ENCODE data around the gene CPB2.

Gene CPB2

DNA sequence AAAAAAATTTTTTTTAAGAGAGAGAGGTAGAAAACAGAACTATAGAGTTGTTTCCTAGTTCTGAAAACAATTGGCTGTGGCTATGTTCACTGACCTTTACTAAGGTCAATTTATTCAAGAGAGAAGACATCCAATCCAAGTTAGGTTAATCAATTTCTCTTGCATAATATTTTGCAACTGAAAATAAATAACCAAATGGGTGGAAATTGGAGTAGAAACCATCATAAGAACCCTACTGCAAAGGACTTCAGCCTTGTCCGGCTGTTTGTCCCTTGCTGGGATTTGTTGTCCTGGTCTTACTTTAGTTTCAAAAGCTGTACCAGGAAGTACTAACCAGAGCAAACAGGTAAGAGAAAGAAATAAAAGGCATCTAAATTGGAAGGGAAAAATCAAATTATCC lies 29.0 kb downstream of the CPB2 start:
- H3K4me3 ChIP-seq (ENCODE audit: low read depth, low read length), result no peak overlapping the region
- DNase-seq (ENCODE audit: low read depth), result no peak
- TF ChIP-seq, protein P1, sequence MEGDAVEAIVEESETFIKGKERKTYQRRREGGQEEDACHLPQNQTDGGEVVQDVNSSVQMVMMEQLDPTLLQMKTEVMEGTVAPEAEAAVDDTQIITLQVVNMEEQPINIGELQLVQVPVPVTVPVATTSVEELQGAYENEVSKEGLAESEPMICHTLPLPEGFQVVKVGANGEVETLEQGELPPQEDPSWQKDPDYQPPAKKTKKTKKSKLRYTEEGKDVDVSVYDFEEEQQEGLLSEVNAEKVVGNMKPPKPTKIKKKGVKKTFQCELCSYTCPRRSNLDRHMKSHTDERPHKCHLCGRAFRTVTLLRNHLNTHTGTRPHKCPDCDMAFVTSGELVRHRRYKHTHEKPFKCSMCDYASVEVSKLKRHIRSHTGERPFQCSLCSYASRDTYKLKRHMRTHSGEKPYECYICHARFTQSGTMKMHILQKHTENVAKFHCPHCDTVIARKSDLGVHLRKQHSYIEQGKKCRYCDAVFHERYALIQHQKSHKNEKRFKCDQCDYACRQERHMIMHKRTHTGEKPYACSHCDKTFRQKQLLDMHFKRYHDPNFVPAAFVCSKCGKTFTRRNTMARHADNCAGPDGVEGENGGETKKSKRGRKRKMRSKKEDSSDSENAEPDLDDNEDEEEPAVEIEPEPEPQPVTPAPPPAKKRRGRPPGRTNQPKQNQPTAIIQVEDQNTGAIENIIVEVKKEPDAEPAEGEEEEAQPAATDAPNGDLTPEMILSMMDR (IDR thresholded peaks at IDR 0.05; ENCODE audit: insufficient read depth, low read depth, low read length, missing control alignments), result no peak

DNA sequence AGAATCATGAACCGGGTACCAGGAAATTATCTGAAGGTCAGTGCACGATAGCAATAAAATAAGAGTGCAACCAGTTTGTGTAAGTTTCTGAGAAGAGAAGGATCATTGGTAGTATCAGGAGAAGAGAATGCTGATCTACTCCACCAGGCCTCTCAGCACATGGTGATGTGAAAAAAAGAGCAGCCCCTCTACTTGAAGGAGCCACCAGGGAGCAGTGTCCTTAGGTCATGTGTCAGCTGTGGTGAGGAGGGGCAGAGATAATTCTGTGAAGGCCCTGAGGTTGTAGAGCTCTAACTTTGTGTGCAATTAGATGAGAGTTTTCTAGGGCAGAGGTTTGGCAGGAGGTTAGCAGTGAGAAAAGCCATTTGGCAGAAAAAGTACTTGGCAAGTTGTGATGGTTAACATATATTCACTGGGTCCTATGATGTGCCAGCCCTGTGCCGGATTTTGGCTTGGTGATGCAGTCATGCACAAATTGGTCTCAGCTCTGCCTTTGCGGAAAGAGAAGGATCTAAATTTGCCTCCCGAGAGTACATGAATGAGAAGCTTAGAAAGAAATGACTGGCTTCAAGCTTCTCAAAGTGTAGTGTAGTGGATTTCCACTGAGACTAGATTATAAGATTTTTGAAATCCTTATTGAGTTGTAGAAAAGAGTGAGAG lies 33.1 kb downstream of the CPB2 start:
- TF ChIP-seq, protein P1 (IDR thresholded peaks at IDR 0.05; ENCODE audit: insufficient read depth, low read depth, low read length, missing control alignments), result peak; percentile 49
- DNase-seq (ENCODE audit: low read depth), result peak; percentile 93
- no peak overlapping the region; the same call in 1 of the 2 replicates for H3K4me3 ChIP-seq (ENCODE audit: low read depth, low read length)

DNA sequence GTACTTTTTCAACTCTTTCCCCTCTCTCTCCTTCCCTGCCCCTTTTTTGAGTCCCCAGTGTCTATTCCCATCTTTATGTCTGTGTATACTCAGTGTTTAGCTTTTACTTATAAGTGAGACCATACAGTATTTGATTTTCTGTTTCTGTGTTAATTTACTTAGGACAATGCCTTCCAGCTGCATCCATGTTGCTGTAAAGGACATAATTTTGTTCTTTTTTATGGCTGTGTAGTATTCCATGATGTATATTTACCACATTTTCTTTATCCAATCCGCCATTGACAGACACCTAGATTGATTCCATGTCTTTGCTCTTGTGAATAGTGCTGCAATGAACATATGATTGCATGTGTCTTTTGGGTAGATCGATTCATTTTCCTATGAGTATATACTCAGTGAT lies 41.5 kb downstream of the CPB2 start:
- DNase-seq (ENCODE audit: low read depth), result no peak
- TF ChIP-seq, protein P1 (IDR thresholded peaks at IDR 0.05; ENCODE audit: insufficient read depth, low read depth, low read length, missing control alignments), result no peak
- no peak overlapping the region for H3K4me3 ChIP-seq (ENCODE audit: low read depth, low read length)

DNA sequence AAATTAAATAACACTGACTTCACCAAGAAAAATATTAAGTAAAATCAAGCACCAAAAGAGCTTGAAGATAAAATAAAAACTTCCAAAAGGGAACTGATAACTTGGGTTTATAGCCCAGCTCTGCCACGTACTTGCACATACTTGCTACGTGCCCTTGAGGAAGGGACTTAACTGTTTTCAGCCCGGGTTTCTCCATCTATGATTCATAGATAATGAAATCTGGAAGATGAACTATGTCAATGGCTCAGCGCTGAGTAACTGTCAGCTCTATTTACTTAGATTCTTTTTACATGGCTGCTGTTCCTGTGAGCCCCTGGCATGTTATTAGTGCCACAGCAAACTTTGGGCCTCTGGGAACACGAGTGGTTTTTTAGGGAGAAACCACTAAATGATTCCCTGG lies 42.6 kb downstream of the CPB2 start:
- no peak overlapping the region for H3K4me3 ChIP-seq (ENCODE audit: low read depth, low read length)
- DNase-seq (ENCODE audit: low read depth), result no peak
- TF ChIP-seq, protein P1 (IDR thresholded peaks at IDR 0.05; ENCODE audit: insufficient read depth, low read depth, low read length, missing control alignments), result no peak

DNA sequence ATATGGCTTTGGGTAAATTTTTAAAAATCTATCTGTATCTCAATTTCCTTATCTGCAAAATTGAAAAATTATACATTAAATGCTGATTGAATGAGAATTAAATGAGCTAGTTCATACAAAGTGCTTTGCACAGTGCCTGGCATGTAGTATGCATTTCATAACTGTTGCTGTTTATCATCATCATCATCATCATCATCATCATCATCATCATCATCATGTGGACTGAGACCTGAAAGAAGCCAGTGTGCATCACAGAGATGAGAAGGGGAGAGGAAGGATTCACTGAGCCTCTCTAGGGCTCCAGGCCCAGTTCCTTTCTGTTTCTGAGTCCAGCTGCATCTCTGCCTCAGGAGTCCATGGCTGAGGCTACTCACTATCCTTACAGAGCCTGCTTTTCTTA lies 45.4 kb downstream of the CPB2 start:
- TF ChIP-seq, protein P1 (IDR thresholded peaks at IDR 0.05; ENCODE audit: insufficient read depth, low read depth, low read length, missing control alignments), result no peak
- DNase-seq (ENCODE audit: low read depth), result no peak
- no peak overlapping the region for H3K4me3 ChIP-seq (ENCODE audit: low read depth, low read length)

DNA sequence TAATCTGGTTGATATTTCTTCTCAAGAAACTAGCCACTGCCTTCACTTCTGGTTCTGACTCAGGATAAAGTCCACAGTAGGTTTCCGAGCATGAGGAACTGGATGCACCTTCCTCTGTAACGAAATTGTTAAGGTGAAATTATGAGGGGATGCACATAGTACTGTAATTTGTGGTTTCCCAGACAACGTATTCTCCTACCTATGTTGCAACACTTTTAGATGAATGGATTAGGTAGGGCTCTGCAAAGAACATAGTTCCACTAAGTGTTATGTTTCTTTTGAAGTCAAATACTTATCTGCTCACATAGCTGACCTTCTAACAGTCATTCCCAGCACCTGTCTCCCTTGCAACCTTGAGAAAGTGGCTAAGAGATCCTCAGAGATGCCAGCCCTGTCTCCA lies 46.6 kb downstream of the CPB2 start:
- peak; percentile 14 for DNase-seq (ENCODE audit: low read depth)
- no peak overlapping the region for H3K4me3 ChIP-seq (ENCODE audit: low read depth, low read length)
- TF ChIP-seq, protein P1 (IDR thresholded peaks at IDR 0.05; ENCODE audit: insufficient read depth, low read depth, low read length, missing control alignments), result no peak
